NCI-H1417 (cell line): ENCODE results near the gene LEFTY1.
"Not testable (repeated sequence)": the region's sequence is repeated elsewhere in the genome, so short reads cannot be mapped to it uniquely, and the experiment has no call there.

Experiments
- DNase-seq, 3 experiments: peaks; one replicate each; lab custom pipeline; 2025; lab: John Stamatoyannopoulos, UW

LEFTY1 gene

GRCh38 chr1:225849925-225850324 lies 39.0 kb downstream of the LEFTY1 start:
- no peak for DNase-seq

- DNase-seq = peak in 1 of 3 experiments; percentile 40
Measured at GRCh38 chr1:225848030-225848955, 40.7 kb downstream of the LEFTY1 start.

- peak; percentile 26 to 81 (median 40) for DNase-seq
Measured at GRCh38 chr1:225847610-225848009, 41.3 kb downstream of the LEFTY1 start.

- DNase-seq = no peak
Measured at GRCh38 chr1:225846331-225847310, 42.3 kb downstream of the LEFTY1 start.

GRCh38 chr1:225845571-225846259 lies 43.2 kb downstream of the LEFTY1 start:
- DNase-seq = peak; percentile 23 to 76 (median 48)

- no peak for DNase-seq
Measured at GRCh38 chr1:225845097-225845496, 43.8 kb downstream of the LEFTY1 start.

GRCh38 chr1:225844236-225845061 lies 44.5 kb downstream of the LEFTY1 start:
- DNase-seq = no peak

GRCh38 chr1:225843426-225843795 lies 45.5 kb downstream of the LEFTY1 start:
- DNase-seq = no peak

- no peak for DNase-seq
Measured at GRCh38 chr1:225842788-225843425, 46.0 kb downstream of the LEFTY1 start.

- DNase-seq = no peak
Measured at GRCh38 chr1:225842074-225842473, 46.9 kb downstream of the LEFTY1 start.

GRCh38 chr1:225840713-225841112 lies 48.2 kb downstream of the LEFTY1 start:
- no peak for DNase-seq

GRCh38 chr1:225840223-225840610 lies 48.7 kb downstream of the LEFTY1 start:
- DNase-seq = no peak

GRCh38 chr1:225838793-225839192 lies 50.2 kb downstream of the LEFTY1 start:
- no peak for DNase-seq

GRCh38 chr1:225836296-225836695 lies 52.6 kb downstream of the LEFTY1 start:
- DNase-seq = not testable (repeated sequence)
